IMR-90 (cell line): ENCODE data around the gene TMEM50B. TPM values are rescaled to one million over a fixed set of nuclear protein-coding genes. Genes with fewer than 3 reads are reported as not detected.

Source experiments
- ATAC-seq: fragments of 200-7000 bp; cut with Tn5 transposase; 2 replicates; pipeline ENCODE4 v1.9.1; 2020; ENCODE audit warnings: low read depth, mild to moderate bottlenecking, moderate library complexity
- BruUV-seq: library from RNA; stranded (reverse); fragments of 400-500 nt; replicated peaks from 2 replicates; lab custom pipeline; 2021; lab: Mats Ljungman, UMichigan
- CTCF ChIA-PET: fragments of 300-600 bp; formaldehyde crosslinking; extraction: SDS; loops from one replicate; lab custom pipeline; 2021; ENCODE audit warnings: antibody characterized with exemption; lab: Yijun Ruan, JAX
- POLR2A ChIA-PET: fragments of 300-600 bp; sonication (Branson Sonifier 250); formaldehyde crosslinking; loops from one replicate; lab custom pipeline; 2022; ENCODE audit warnings: antibody characterized with exemption; ENCODE audit not compliant: unreplicated experiment; lab: Charles Lee
- DNase-seq: peaks from one replicate; pipeline ENCODE4 v3.0.0; 2013
- H2AFZ ChIP-seq: replicated peaks from 2 replicates; pipeline ENCODE3; 2013; ENCODE audit warnings: low read length, mild to moderate bottlenecking; ENCODE audit not compliant: poor library complexity
- H2AK5ac ChIP-seq: 2 replicates; pipeline ENCODE4 v1.6.1; 2013; ENCODE audit warnings: low read depth, low read length, inconsistent platforms
- H2AK9ac ChIP-seq: replicated peaks from 2 replicates; pipeline ENCODE3; 2013; ENCODE audit warnings: mild to moderate bottlenecking, low read depth, low read length, moderate library complexity; ENCODE audit not compliant: poor library complexity
- H2BK120ac ChIP-seq: 2 replicates; pipeline ENCODE4 v1.6.1; 2013; ENCODE audit warnings: low read depth, low read length, inconsistent platforms
- H2BK15ac ChIP-seq: 3 replicates; pipeline ENCODE4 v1.6.1; 2013; ENCODE audit warnings: low read depth, low read length, inconsistent platforms
- H2BK20ac ChIP-seq: 2 replicates; pipeline ENCODE4 v1.6.1; 2013; ENCODE audit warnings: low read depth, mild to moderate bottlenecking, inconsistent platforms, low read length, moderate library complexity
- H2BK5ac ChIP-seq: 2 replicates; pipeline ENCODE4 v1.6.1; 2013; ENCODE audit warnings: mild to moderate bottlenecking, low read depth, low read length, inconsistent platforms; ENCODE audit not compliant: poor library complexity, severe bottlenecking
- H3K14ac ChIP-seq: replicated peaks from 2 replicates; pipeline ENCODE4 v1.6.1; 2013; ENCODE audit warnings: low read depth, low read length, inconsistent platforms
- H3K18ac ChIP-seq: 2 replicates; pipeline ENCODE4 v1.6.1; 2013; ENCODE audit warnings: low read depth, low read length, control low read depth
- H3K23ac ChIP-seq: 2 replicates; pipeline ENCODE4 v1.6.1; 2013; ENCODE audit warnings: low read depth, low read length, inconsistent platforms
- H3K27ac ChIP-seq: 2 replicates; pipeline ENCODE4 v1.5.1; 2013; ENCODE audit warnings: mild to moderate bottlenecking, control low read depth, low read length; ENCODE audit not compliant: insufficient read depth
- H3K27me3 ChIP-seq: 2 replicates; pipeline ENCODE4 v1.6.1; 2013; ENCODE audit warnings: low read length; ENCODE audit not compliant: control insufficient read depth, insufficient read depth
- H3K36me3 ChIP-seq: 2 replicates; pipeline ENCODE4 v1.6.1; 2013; ENCODE audit warnings: low read length, mixed read lengths; ENCODE audit not compliant: control insufficient read depth, insufficient read depth
- H3K4ac ChIP-seq: 2 replicates; pipeline ENCODE4 v1.6.1; 2013; ENCODE audit warnings: low read depth, low read length, inconsistent platforms
- H3K4me1 ChIP-seq: 2 replicates; pipeline ENCODE4 v1.6.1; 2013; ENCODE audit warnings: low read length, mixed read lengths; ENCODE audit not compliant: control insufficient read depth, insufficient read depth
- H3K4me2 ChIP-seq: 2 replicates; pipeline ENCODE4 v1.6.1; 2013; ENCODE audit warnings: low read depth, mild to moderate bottlenecking, control low read depth, low read length, moderate library complexity
- H3K4me3 ChIP-seq: 2 replicates; pipeline ENCODE4 v1.5.1; 2013; ENCODE audit warnings: low read depth, mild to moderate bottlenecking, control low read depth, low read length, moderate library complexity; ENCODE audit not compliant: insufficient read depth
- H3K56ac ChIP-seq: 2 replicates; pipeline ENCODE4 v1.6.1; 2013; ENCODE audit warnings: low read length, inconsistent platforms; ENCODE audit not compliant: insufficient read depth; ENCODE audit errors: extremely low read depth
- H3K79me1 ChIP-seq, 2 experiments: 2 replicates each; pipeline ENCODE4 v1.6.1; 2013; ENCODE audit warnings: low read length in 2 of 2, inconsistent platforms in 1 of 2, low read depth in 1 of 2
- H3K9ac ChIP-seq: 2 replicates; pipeline ENCODE4 v1.6.1; 2013; ENCODE audit warnings: low read depth, low read length, control low read depth
- H3K9me1 ChIP-seq: 2 replicates; pipeline ENCODE4 v1.6.1; 2013; ENCODE audit warnings: low read length, inconsistent platforms; ENCODE audit not compliant: insufficient read depth
- H3K9me3 ChIP-seq: 2 replicates; pipeline ENCODE4 v1.6.1; 2013; ENCODE audit warnings: low read length; ENCODE audit not compliant: control insufficient read depth, insufficient read depth
- H4K20me1 ChIP-seq: 2 replicates; pipeline ENCODE4 v1.6.1; 2013; ENCODE audit warnings: low read length, inconsistent platforms; ENCODE audit not compliant: insufficient read depth
- H4K5ac ChIP-seq: 2 replicates; pipeline ENCODE4 v1.6.1; 2013; ENCODE audit warnings: mild to moderate bottlenecking, low read depth, low read length, control low read depth
- H4K8ac ChIP-seq, 2 experiments: 2 replicates each; pipeline ENCODE4 v1.6.1; 2013; ENCODE audit warnings: low read depth in 2 of 2, low read length in 2 of 2, control low read depth in 1 of 2, inconsistent platforms in 1 of 2
- H4K91ac ChIP-seq: 2 replicates; pipeline ENCODE4 v1.6.1; 2013; ENCODE audit warnings: low read depth, low read length, inconsistent platforms; ENCODE audit not compliant: insufficient read depth
- BHLHE40 ChIP-seq: fragments of 150-350 bp; IDR thresholded peaks from 2 replicates; pipeline ENCODE4 v1.6.1; 2016; ENCODE audit warnings: mild to moderate bottlenecking, low read depth, low read length
- CHD1 ChIP-seq: IDR thresholded peaks from 2 replicates; pipeline ENCODE4 v1.6.1; 2012; ENCODE audit warnings: low read depth, low read length, improper control_type of control experiment
- CTCF ChIP-seq: conservative IDR thresholded peaks from 2 replicates; pipeline ENCODE4 v1.5.1; 2012; ENCODE audit warnings: mild to moderate bottlenecking, low read depth, low read length, improper control_type of control experiment
- FOS ChIP-seq: fragments of 150-350 bp; IDR thresholded peaks from 2 replicates; pipeline ENCODE4 v1.6.1; 2016; ENCODE audit warnings: low read depth, low read length
- MAZ ChIP-seq: IDR thresholded peaks from 2 replicates; pipeline ENCODE4 v1.6.1; 2012; ENCODE audit warnings: low read depth, mild to moderate bottlenecking, low read length, improper control_type of control experiment, moderate library complexity, borderline replicate concordance
- MXI1 ChIP-seq: IDR thresholded peaks from 2 replicates; pipeline ENCODE4 v1.6.1; 2012; ENCODE audit warnings: low read depth, mild to moderate bottlenecking, low read length, moderate library complexity, borderline replicate concordance
- POLR2A ChIP-seq: IDR thresholded peaks from 2 replicates; pipeline ENCODE4 v1.6.1; 2012; ENCODE audit warnings: mild to moderate bottlenecking, low read depth, low read length
- RAD21 ChIP-seq: IDR thresholded peaks from 2 replicates; pipeline ENCODE4 v1.6.1; 2012; ENCODE audit warnings: low read length, improper control_type of control experiment
- RCOR1 ChIP-seq: IDR thresholded peaks from 2 replicates; pipeline ENCODE4 v1.6.1; 2012; ENCODE audit warnings: mild to moderate bottlenecking, low read length, improper control_type of control experiment; ENCODE audit not compliant: insufficient replicate concordance
- RFX5 ChIP-seq: IDR thresholded peaks from 2 replicates; pipeline ENCODE4 v1.8.0; 2012; ENCODE audit warnings: low read depth, mild to moderate bottlenecking, low read length, moderate library complexity
- SMC3 ChIP-seq: fragments of 150-350 bp; IDR thresholded peaks from 2 replicates; pipeline ENCODE4 v1.6.1; 2016; ENCODE audit warnings: low read depth, mild to moderate bottlenecking, antibody characterized with exemption, low read length, moderate library complexity
- WGBS, 2 experiments: methylation state at CpG; one replicate each; pipeline versions ENCODE4 v1.1.5 to v1.1.7; 2013; ENCODE audit warnings: missing lambda C conversion rate in 2 of 2; ENCODE audit not compliant: insufficient read length in 1 of 2; ENCODE audit errors: extremely low coverage in 2 of 2; 5-methylcytosine and 5-hydroxymethylcytosine counted together
- dilution Hi-C: fragments of 300-500 bp; cut with HindIII; formaldehyde crosslinking; loops from one replicate; pipeline ENCODE4 v1.14.3; 2018; ENCODE audit warnings: low sequenced_read_pairs; ENCODE audit not compliant: unreplicated experiment
- in situ Hi-C: fragments of 300-500 bp; cut with MboI; formaldehyde crosslinking; loops from 3 replicates; pipeline ENCODE4 v1.14.3; 2019; ENCODE audit warnings: low sequenced_read_pairs, inconsistent platforms, mixed read lengths
- intact Hi-C: fragments of 100-400 bp; cut with micrococcal nuclease; formaldehyde crosslinking; loops from 2 replicates; pipeline ENCODE4 v1.10.0; 2022
- polyA plus RNA-seq, 3 experiments: library from polyadenylated mRNA; depleted of rRNA; stranded (reverse); fragments of >200 nt; gene quantifications; 2 replicates each; pipeline ENCODE4 v1.2.3, GENCODE V29; 2012; ENCODE audit warnings: low replicate concordance in 1 of 3
- total RNA-seq: library from RNA; depleted of rRNA; stranded (reverse); fragments of >200 nt; gene quantifications from 2 replicates; pipeline ENCODE4 v1.2.3, GENCODE V29; 2012
- TF ChIP-seq, protein P1 (sequence below): fragments of 150-350 bp; IDR thresholded peaks from 2 replicates; pipeline ENCODE4 v1.6.1; 2016; ENCODE audit warnings: low read depth, mild to moderate bottlenecking, low read length, moderate library complexity, borderline replicate concordance

The TMEM50B gene
- total and polyA plus RNA-seq, 2 of the 4 experiments (the other 2 are of a cell fraction): 10.9 to 25.9 TPM

DNA sequence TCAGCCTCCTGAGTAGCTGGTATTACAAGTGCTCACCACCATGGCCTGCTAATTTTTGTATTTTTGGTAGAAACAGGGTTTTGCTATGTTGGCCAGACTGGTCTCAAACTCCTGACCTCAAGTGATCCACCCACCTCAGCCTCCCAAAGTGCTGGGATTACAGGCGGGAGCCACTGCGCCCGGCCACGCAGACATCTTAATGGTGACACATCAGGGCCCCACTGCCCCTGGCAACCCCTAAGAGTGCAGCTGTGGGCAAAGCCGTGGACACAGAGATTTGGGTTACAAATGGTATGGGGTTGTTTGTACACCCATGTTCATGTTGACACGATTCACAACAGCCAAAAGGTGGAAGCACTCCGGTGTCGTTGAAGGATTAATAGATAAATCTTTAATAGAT, 46.8 kb downstream of the TMEM50B start:
- no CpG with 5 or more reads among the region's 8 CpGs for WGBS, 2 experiments
- H3K9me3 ChIP-seq: no peaks in the 10 kb centered on the region
- H3K27me3 ChIP-seq: no peaks in the 10 kb centered on the region
- H4K8ac ChIP-seq: no peak overlapping the region
- H3K4me3 ChIP-seq: no peak overlapping the region
- no peak overlapping the region for H2BK15ac ChIP-seq
- H3K14ac ChIP-seq: no peak overlapping the region
- dilution Hi-C loops: no loop called here
- ChIA-PET CTCF (no interaction called here), POLR2A (no interaction called here)
- no TSS peak for BruUV-seq
- peaks cover 10% of the 10 kb centered on the region for H3K4me1 ChIP-seq
- no peak overlapping the region for H2BK20ac ChIP-seq
- H3K4me2 ChIP-seq: no peak overlapping the region
- H3K9ac ChIP-seq: no peak overlapping the region
- H3K27ac ChIP-seq: no peak overlapping the region
- H4K5ac ChIP-seq: no peak overlapping the region
- H3K36me3 ChIP-seq: peaks cover 59% of the 10 kb centered on the region
- ATAC-seq (no peak), DNase-seq (no peak)
- H4K91ac ChIP-seq: no peak overlapping the region
- H3K79me1 ChIP-seq: peaks cover 26 to 47% of the 10 kb centered on the region in 2 experiments
- H3K9me1 ChIP-seq: no peaks in the 10 kb centered on the region
- H2AFZ ChIP-seq: no peak overlapping the region
- H2BK120ac ChIP-seq: no peak overlapping the region
- no peak overlapping the region for H2BK5ac ChIP-seq
- H2AK5ac ChIP-seq: no peak overlapping the region
- H3K4ac ChIP-seq: no peak overlapping the region
- no peak overlapping the region for H3K23ac ChIP-seq
- no peak overlapping the region for H3K18ac ChIP-seq
- H4K20me1 ChIP-seq: peaks cover 10% of the 10 kb centered on the region
- in situ Hi-C loops: loop anchor here (25.0 kb wide), 1 partner anchor 596 kb away; no protein-coding TSS in a partner anchor
- H2AK9ac ChIP-seq: no peak overlapping the region
- intact Hi-C loops: no loop called here
- no peak for TF ChIP-seq RAD21
- TF ChIP-seq BHLHE40: no peak
- TF ChIP-seq RCOR1: no peak
- no peak for TF ChIP-seq SMC3
- no peak for TF ChIP-seq FOS
- TF ChIP-seq RFX5: no peak
- TF ChIP-seq, protein P1, sequence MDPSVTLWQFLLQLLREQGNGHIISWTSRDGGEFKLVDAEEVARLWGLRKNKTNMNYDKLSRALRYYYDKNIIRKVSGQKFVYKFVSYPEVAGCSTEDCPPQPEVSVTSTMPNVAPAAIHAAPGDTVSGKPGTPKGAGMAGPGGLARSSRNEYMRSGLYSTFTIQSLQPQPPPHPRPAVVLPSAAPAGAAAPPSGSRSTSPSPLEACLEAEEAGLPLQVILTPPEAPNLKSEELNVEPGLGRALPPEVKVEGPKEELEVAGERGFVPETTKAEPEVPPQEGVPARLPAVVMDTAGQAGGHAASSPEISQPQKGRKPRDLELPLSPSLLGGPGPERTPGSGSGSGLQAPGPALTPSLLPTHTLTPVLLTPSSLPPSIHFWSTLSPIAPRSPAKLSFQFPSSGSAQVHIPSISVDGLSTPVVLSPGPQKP: no peak
- no peak for TF ChIP-seq MXI1
- TF ChIP-seq CTCF: no peak
- TF ChIP-seq POLR2A: no peak
- TF ChIP-seq CHD1: no peak
- no peak for TF ChIP-seq MAZ
- H3K56ac ChIP-seq: no peak overlapping the region
